HL-60 (cell line): ENCODE results near the gene RANBP3.

Experiments used
- CTCF ChIP-seq: IDR thresholded peaks from one replicate; pipeline ENCODE4 v1.5.1; 2011; ENCODE audit warnings: low read length, control low read depth, inconsistent platforms; ENCODE audit not compliant: insufficient read depth
- POLR2AphosphoS5 ChIP-seq: IDR thresholded peaks from 2 replicates; pipeline ENCODE4 v1.6.1; 2012; ENCODE audit warnings: low read depth
- REST ChIP-seq: IDR thresholded peaks from 2 replicates; pipeline ENCODE4 v1.6.1; 2012; ENCODE audit warnings: low read depth; ENCODE audit not compliant: insufficient replicate concordance

- TF ChIP-seq CTCF (no peak), REST (no peak), POLR2AphosphoS5 (no peak)
Measured at GRCh38 chr19:5910638-5910907, 67.4 kb downstream of the RANBP3 start.
